HG03097 (cell line): ENCODE measurements around the gene MEIS2.

Experiments used
- ATAC-seq: cut with Tn5 transposase; IDR thresholded peaks from one replicate; pipeline ENCODE4 v1.9.1; 2021; ENCODE audit not compliant: unreplicated experiment, low FRiP score

The MEIS2 gene

DNA sequence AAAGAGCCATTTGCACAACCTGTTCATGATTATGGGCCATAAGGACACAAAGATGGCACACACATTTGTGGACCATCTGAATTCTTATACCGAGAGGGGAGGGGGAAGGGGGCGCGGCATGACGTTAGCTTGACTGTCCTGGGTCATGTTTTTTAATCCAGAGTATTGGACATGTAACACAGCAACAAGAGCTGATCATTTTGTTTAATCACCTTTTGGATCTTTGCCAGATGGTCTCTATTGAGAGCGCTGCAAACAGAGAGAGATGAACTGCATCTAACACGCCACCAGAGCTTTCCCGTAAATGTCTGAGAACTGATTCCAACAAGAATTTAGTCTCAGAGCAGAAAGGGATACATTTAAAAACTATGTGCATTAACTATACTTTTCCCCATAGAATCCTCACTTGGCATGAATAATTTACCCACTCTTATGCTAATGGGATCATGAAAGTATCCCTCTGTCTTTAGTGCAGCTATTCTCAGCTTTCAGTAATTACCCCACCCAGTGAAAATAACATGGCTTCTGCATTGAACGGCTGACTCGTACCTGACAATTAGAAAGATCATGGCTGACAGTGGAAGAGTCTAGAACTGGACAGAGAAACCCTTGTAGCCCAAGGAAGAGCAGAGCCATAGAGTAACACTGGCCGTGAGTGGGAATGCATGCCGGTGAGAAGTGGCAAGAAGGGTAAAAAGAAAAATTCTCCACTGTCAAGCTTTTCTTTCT lies 22.6 kb downstream of the MEIS2 start:
- no peak for ATAC-seq

- no peak for ATAC-seq
Observed at GRCh38 chr15:37076543-37076942, 23.8 kb downstream of the MEIS2 start.

DNA sequence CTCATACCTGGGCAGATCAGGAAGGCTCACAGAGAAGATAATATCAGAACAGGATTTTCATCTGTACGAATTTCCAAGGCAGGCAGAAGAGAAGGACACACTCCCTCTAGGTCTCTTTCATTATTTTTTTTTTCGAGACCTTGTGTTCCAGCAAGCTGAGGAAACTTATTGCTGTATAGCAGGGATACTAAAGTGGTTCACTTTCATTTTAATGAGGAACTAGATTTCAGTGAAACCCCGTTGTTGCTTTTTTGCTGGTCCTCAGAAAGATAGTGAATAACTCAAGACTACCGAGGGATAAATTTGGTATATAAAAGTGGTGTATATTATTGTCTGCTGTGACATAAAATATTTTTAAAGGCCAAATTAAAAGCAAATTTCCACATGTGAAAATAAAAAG lies 24.6 kb downstream of the MEIS2 start:
- ATAC-seq = no peak

DNA sequence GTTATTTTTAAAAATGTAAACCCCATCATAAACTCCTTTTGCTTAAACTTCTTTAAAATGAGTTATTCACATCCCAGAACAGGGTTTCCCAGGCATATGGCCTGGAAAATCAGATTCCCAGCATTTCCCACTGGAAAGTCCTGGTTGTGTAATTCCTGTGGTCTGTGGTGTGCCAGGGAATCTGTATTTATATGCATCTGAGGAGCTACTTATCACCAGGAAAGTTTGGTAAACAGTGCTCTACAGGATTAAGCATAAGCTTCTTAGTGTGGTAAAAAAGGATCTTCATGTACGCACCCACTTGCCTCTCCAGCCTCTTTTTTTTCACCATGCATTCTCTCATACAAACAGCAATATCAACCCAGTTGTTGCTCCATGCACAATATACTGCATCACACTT lies 28.2 kb downstream of the MEIS2 start:
- no peak for ATAC-seq

DNA sequence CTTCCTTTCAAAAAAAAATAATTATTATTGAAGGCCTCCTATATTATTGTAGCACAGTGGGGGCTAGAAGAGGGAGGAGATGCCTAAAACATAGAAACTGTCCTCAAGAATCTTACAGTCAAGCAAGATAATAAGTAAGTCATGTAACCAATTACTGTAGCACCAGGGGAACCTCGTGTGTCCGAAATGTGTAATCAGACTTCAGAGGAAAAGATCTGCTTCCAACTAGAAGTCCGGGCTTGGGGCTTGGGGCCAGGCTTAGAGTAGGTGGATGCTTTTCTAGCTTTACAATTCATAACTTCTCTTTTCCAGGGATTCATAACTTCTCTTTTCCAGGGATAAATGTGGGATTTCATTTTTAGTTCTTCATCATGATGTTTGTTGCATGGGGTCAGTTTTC lies 29.2 kb downstream of the MEIS2 start:
- ATAC-seq = no peak

- ATAC-seq = no peak
Observed at GRCh38 chr15:37070686-37071085, 29.7 kb downstream of the MEIS2 start.

DNA sequence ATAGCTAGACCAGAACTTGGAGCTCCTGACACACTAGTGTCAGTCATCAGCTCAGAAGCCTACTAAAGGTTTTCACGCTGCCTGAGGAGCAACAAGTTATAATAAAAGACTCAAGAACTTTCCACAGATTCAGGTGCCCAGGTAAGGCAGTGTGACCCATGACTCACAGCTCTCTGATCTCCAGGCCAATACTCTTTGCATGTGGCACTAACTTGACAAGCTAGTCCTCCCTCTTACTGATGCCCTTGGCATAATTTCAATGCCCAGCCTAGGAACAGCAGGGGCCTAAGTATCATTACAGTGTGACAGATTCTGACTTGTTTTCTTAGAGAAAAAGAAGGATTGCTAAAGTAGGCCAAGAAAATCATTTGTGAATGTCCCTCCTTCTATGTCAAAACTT lies 38.4 kb downstream of the MEIS2 start:
- no peak for ATAC-seq

DNA sequence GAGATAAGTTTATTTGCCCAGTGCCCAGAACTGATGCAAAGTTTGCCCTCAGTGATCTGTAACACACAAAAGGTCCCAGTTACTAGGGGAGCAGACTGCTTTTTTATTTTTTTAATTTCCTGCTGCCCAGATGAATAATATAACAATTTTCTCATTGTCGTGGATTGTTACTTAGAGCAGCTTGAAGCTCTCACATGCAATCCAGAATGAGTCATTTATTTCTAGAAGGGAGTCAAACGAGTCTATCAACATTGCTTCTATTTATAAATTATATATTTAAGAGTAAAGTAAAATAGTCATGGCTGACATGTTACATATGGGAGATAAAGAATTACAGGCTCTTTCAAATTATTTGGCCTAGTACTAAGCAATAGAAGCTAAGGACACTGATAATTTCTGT lies 41.3 kb downstream of the MEIS2 start:
- ATAC-seq = no peak

DNA sequence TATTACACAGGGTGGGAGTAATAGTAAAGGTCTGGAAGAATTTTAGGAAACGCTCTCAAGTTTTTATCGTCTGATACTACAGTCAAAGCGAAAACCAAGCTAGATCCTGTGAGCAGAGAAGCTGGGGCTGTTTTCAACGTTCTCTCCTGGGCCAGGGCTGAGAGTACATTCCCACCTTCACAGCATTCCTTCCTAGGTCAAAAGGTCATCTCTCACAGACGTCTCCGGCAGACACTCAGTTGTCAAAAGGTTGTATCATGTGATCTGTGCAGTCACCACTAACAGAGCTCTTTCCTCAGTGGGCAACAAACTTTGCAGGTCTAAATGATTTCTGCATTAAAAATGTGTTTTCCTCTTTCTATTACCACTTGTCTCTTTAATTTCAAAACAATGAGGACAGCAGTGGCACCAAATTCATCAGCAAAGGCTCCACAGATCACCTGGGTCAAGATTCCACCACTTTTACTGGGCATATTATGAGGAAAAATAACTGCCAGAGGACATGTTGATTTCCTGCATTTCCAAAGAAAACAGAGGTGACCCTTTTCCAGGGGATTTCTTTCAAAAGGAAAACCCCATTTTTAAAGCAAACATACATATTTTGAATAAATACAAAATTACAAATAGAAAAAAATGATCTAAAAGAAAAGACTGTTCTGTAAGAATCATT lies 41.9 kb downstream of the MEIS2 start:
- ATAC-seq = no peak

- ATAC-seq = no peak
Observed at GRCh38 chr15:37057831-37058230, 42.5 kb downstream of the MEIS2 start.

GRCh38 chr15:37057256-37057655 lies 43.1 kb downstream of the MEIS2 start:
- ATAC-seq = no peak

- ATAC-seq = no peak
Observed at GRCh38 chr15:37056177-37057121, 43.9 kb downstream of the MEIS2 start.

- no peak for ATAC-seq
Observed at GRCh38 chr15:37055481-37055880, 44.9 kb downstream of the MEIS2 start.

GRCh38 chr15:37054336-37054735 lies 46.0 kb downstream of the MEIS2 start:
- no peak for ATAC-seq

GRCh38 chr15:37053166-37053565 lies 47.2 kb downstream of the MEIS2 start:
- no peak for ATAC-seq

DNA sequence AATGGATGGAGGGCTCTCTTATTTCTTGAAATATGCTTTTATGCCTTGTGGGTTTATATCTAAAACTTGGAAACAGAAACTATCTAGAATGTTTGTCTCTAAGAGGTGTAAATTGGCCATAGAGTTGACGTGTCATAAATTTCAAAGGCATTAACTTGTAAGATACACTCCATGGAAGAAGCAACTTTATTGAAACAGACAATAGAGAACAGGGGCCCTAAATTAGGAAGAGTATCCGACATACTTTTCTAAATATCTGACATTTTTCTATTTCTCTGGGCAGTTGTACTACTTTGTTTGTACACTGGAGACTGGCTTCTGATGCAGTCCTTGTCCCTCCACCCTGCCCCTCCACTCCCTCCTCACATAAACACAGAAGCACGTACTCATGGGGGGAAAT lies 50.0 kb downstream of the MEIS2 start:
- ATAC-seq = no peak

- no peak for ATAC-seq
Observed at GRCh38 chr15:37046876-37047614, 53.3 kb downstream of the MEIS2 start.

- ATAC-seq = no peak
Observed at GRCh38 chr15:37045859-37046740, 54.2 kb downstream of the MEIS2 start.

DNA sequence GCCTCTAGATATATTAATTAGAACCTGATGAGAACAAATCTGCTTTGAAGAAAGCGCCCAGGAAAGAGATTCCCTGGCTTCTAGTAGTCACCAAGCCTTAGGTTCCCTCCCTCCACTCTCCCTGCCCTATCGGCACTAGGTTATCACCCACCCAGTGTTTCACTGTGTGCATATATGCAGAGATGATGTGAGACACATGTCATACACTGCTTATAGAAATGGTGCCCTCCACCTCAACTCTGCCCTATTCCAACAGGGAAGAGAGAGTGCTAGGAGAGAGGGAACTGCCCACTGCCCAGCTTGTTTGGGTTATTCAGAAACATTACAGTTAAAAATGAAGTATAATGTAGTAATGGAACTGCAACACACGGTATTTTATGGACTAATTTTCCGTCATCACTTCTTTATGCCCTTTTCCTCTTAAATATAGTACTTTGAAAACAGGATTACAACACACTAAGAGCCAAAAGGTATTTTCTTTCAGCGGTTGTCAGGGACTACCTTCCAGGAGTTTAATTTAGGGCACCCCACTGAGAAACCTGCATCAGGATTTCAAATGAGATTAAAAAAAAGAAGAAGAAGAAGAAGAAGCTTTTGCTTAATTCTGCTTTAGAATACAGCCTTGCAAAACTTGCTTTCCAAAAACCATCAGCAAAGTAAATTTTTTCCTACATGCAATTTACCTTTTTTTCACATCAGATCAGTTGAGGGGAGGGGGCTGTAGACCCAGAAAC lies 55.3 kb downstream of the MEIS2 start:
- ATAC-seq = no peak
